Measurements from ENCODE around the gene CLOCK.
A peak's percentile ranks its signal among the peaks of the same experiment; 100 is the strongest.
"Not testable (repeated sequence)": the region's sequence is repeated elsewhere in the genome, so short reads cannot be mapped to it uniquely, and the experiment has no call there.

The CLOCK gene, protein sequence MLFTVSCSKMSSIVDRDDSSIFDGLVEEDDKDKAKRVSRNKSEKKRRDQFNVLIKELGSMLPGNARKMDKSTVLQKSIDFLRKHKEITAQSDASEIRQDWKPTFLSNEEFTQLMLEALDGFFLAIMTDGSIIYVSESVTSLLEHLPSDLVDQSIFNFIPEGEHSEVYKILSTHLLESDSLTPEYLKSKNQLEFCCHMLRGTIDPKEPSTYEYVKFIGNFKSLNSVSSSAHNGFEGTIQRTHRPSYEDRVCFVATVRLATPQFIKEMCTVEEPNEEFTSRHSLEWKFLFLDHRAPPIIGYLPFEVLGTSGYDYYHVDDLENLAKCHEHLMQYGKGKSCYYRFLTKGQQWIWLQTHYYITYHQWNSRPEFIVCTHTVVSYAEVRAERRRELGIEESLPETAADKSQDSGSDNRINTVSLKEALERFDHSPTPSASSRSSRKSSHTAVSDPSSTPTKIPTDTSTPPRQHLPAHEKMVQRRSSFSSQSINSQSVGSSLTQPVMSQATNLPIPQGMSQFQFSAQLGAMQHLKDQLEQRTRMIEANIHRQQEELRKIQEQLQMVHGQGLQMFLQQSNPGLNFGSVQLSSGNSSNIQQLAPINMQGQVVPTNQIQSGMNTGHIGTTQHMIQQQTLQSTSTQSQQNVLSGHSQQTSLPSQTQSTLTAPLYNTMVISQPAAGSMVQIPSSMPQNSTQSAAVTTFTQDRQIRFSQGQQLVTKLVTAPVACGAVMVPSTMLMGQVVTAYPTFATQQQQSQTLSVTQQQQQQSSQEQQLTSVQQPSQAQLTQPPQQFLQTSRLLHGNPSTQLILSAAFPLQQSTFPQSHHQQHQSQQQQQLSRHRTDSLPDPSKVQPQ

GRCh38 chr4:55546756-55547465, at the start of gene CLOCK:
Gene CLOCK, minus strand, starts transcription at chr4:55546909. Its CDS starts 64,124 bp downstream, at chr4:55482785.
- H3K4me3 ChIP-seq (replicated peaks; ENCODE audit: low read depth, low read length), result peak within 1 kb of the TSS; percentile 75
- DNase-seq (ENCODE audit: extremely low read depth, low read depth), result peak; percentile 48
- peak; percentile 52 for TF ChIP-seq CTCF (IDR thresholded peaks at IDR 0.05; ENCODE audit: low read depth, low read length, missing control alignments)

DNA sequence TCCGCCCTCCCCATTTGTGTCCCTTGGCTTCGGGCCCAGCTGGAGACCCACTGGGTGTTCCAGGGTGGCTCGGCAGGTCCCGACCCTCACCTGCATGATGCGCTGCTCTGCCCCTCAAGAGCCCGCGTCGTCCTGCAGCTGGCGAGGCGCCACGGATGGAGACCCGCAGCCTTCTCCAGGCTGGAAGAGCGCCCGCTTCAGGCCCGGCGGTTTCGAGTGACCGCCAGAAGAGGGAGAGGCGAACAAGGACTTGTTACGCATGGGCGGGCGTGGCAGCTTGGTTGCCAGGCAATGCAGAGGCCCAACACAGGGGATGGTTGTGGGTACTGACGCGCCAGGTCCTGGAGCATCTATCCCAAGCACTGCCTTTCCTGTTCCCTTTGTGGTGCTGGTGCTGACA, 45.3 kb upstream of the CLOCK start, which contains the start of gene PDCL2:
Gene PDCL2 (minus strand): TSS at position 232 of the 400 bp plus-strand sequence. CDS start 136 bp downstream, at position 96.
- TF ChIP-seq CTCF (IDR thresholded peaks at IDR 0.05; ENCODE audit: low read depth, low read length, missing control alignments), result no peak
- H3K4me3 ChIP-seq (replicated peaks; ENCODE audit: low read depth, low read length), result no peak within 1 kb of the TSS
- DNase-seq (ENCODE audit: extremely low read depth, low read depth), result no peak

DNA sequence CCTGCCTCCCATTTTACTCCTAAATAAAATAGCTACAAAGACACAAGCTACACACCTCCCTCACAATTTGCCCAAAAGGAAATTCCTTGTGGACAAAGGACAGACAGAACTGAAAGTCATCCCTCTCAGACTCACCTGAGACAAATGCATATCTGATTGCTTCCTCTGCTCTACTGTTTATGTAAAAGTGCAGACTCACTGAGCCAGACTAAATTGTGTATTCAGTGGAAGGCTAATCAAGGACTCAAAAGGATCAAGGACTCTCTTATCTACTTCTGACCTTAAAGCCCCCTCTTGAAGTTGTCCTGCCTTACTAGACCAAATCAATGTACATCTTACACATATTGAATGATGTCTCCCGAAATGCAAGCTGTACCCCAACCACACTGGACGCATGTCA, 41.5 kb upstream of the CLOCK start:
- no peak overlapping the region for H3K4me3 ChIP-seq (replicated peaks; ENCODE audit: low read depth, low read length)
- DNase-seq (ENCODE audit: extremely low read depth, low read depth), result no peak
- no peak for TF ChIP-seq CTCF (IDR thresholded peaks at IDR 0.05; ENCODE audit: low read depth, low read length, missing control alignments)

DNA sequence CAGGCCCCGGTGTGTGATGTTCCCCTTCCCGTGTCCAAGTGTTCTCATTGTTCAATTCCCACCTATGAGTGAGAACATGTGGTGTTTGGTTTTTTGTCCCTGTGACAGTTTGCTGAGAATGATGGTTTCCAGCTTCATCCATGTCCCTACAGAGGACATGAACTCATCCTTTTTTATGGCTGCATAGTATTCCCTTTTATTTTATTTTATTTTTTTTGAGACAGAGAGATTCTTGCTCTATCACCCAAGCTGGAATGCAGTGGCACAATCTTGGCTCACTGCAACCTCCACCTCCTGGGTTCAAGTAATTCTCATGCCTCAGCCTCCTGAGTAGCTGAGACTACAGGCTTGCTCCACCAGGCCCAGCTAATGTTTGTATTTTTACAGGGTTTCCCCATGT, 36.1 kb upstream of the CLOCK start:
- not testable (repeated sequence) for DNase-seq (ENCODE audit: extremely low read depth, low read depth); H3K4me3 ChIP-seq (replicated peaks; ENCODE audit: low read depth, low read length)

DNA sequence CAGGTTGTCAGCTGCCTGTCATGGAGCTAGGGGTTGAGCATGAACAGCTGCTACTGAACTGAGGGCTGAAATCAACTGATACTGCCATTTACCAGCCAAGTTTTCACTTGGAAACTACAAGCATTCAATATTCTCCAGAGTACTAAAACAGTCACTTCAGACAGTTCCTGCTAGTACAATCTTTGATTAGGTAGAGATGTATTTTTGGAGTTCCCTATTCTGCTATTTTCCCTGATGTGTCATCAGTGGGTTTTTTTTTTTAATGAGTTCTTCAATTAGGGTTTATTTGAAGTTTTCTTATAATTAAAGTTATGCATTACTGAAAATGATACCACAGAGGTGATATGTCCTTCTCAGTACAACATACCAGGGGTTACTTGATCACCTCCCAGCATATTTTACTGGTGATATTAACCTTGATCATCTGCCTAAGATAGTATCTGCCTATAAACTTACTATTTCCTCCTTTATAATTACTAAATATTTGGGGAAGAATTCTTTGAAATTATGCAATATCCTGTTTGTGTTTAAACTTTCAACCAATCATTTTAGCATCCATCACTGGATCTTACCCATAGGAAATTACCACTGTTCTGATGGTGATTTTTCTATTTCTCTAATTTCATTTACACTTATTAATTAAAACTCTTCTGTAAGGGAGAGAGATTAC, 31.8 kb upstream of the CLOCK start:
- no peak for TF ChIP-seq CTCF (IDR thresholded peaks at IDR 0.05; ENCODE audit: low read depth, low read length, missing control alignments)
- no peak for DNase-seq (ENCODE audit: extremely low read depth, low read depth)
- H3K4me3 ChIP-seq (replicated peaks; ENCODE audit: low read depth, low read length), result no peak overlapping the region

- no peak for TF ChIP-seq CTCF (IDR thresholded peaks at IDR 0.05; ENCODE audit: low read depth, low read length, missing control alignments)
- DNase-seq (ENCODE audit: extremely low read depth, low read depth), result no peak
- no peak overlapping the region for H3K4me3 ChIP-seq (replicated peaks; ENCODE audit: low read depth, low read length)
Observed at GRCh38 chr4:55575513-55575912, 28.8 kb upstream of the CLOCK start.
